CD14-positive monocyte (primary cell): ENCODE results near the gene SGMS1. TPM values are rescaled to one million over a fixed set of nuclear protein-coding genes. Genes with fewer than 3 reads are reported as not detected.
"Not testable (repeated sequence)": the region's sequence is repeated elsewhere in the genome, so short reads cannot be mapped to it uniquely, and the experiment has no call there.

Experiments used
- DNase-seq, 3 donors: peaks; one replicate each; pipeline ENCODE4 v3.0.0-alpha.2; 2011 to 2022
- H2AFZ ChIP-seq: 2 replicates; pipeline ENCODE4 v1.6.0; 2012; ENCODE audit warnings: mild to moderate bottlenecking, low read depth, low read length, inconsistent platforms; ENCODE audit not compliant: insufficient read depth, poor library complexity, severe bottlenecking
- H3K27ac ChIP-seq, 2 donors: 1 replicate in 1 of 2; 2 replicates in 1 of 2; pipeline ENCODE4 v1.5.1; 2012 to 2013; ENCODE audit warnings: low read length in 2 of 2, control low read depth in 1 of 2, inconsistent platforms in 1 of 2, low read depth in 1 of 2, mild to moderate bottlenecking in 1 of 2
- H3K27me3 ChIP-seq, 2 donors: one replicate each; pipeline versions ENCODE4 v1.6.0 to v1.6.1; 2011 to 2013; ENCODE audit warnings: low read length in 2 of 2; ENCODE audit not compliant: control insufficient read depth in 2 of 2, insufficient read depth in 2 of 2
- H3K36me3 ChIP-seq, 2 donors: replicated peaks in 1 of 2; 1 replicate in 1 of 2; 2 replicates in 1 of 2; pipeline versions ENCODE4 v1.5.1 to v1.6.1; 2012 to 2013; ENCODE audit warnings: low read length in 2 of 2, control low read depth in 1 of 2, inconsistent platforms in 1 of 2, mild to moderate bottlenecking in 1 of 2; ENCODE audit not compliant: insufficient read depth in 2 of 2, control insufficient read depth in 1 of 2
- H3K4me1 ChIP-seq, 2 donors: 1 replicate in 1 of 2; 2 replicates in 1 of 2; pipeline versions ENCODE4 v1.5.1 to v1.6.1; 2012 to 2013; ENCODE audit warnings: low read length in 2 of 2, control low read depth in 1 of 2, inconsistent platforms in 1 of 2, mild to moderate bottlenecking in 1 of 2, moderate library complexity in 1 of 2; ENCODE audit not compliant: insufficient read depth in 2 of 2, control insufficient read depth in 1 of 2
- H3K4me2 ChIP-seq: replicated peaks from 2 replicates; pipeline ENCODE3; 2012; ENCODE audit warnings: low read length, moderate library complexity, mild to moderate bottlenecking; ENCODE audit not compliant: poor library complexity, severe bottlenecking; ENCODE audit errors: extremely low read depth
- H3K4me3 ChIP-seq, 3 experiments: fragments of 200-600 bp in 1 of 3; sonication (generic) in 1 of 3; replicated peaks in 1 of 3; 1 replicate in 2 of 3; 2 replicates in 1 of 3; pipeline ENCODE4 v1.5.1; 2011 to 2013; ENCODE audit warnings: low read length in 3 of 3, mild to moderate bottlenecking in 3 of 3, control low read depth in 2 of 3, low read depth in 2 of 3, inconsistent platforms in 1 of 3, moderate library complexity in 1 of 3
- H3K79me2 ChIP-seq: 2 replicates; pipeline ENCODE4 v1.6.0; 2012; ENCODE audit warnings: mild to moderate bottlenecking, control low read depth, inconsistent platforms, low read length, moderate library complexity; ENCODE audit not compliant: insufficient read depth
- H3K9ac ChIP-seq: 2 replicates; pipeline ENCODE4 v1.6.0; 2017; ENCODE audit warnings: low read length, mild to moderate bottlenecking; ENCODE audit not compliant: insufficient read depth, poor library complexity, severe bottlenecking
- H3K9me3 ChIP-seq, 2 donors: replicated peaks in 1 of 2; 1 replicate in 1 of 2; 2 replicates in 1 of 2; pipeline versions ENCODE4 v1.5.1 to v1.6.1; 2012 to 2013; ENCODE audit warnings: low read length in 2 of 2, control low read depth in 1 of 2; ENCODE audit not compliant: control insufficient read depth in 1 of 2, insufficient read depth in 1 of 2
- H4K20me1 ChIP-seq: 2 replicates; pipeline ENCODE4 v1.6.0; 2012; ENCODE audit warnings: mild to moderate bottlenecking, low read length, control low read depth, moderate library complexity; ENCODE audit not compliant: insufficient read depth
- H3K27ac Mint-ChIP-seq, 7 donors: one replicate each; pipeline ENCODE4 v1.8.0; 2020; ENCODE audit warnings: mild to moderate bottlenecking in 7 of 7, mixed read lengths in 7 of 7, moderate library complexity in 6 of 7, inconsistent platforms in 2 of 7
- H3K27me3 Mint-ChIP-seq, 3 donors: one replicate each; pipeline ENCODE4 v1.8.0; 2021 to 2022; ENCODE audit warnings: low read depth in 3 of 3, mild to moderate bottlenecking in 3 of 3, mixed read lengths in 3 of 3, moderate library complexity in 3 of 3, inconsistent platforms in 1 of 3
- H3K36me3 Mint-ChIP-seq, 2 donors: one replicate each; pipeline ENCODE4 v1.8.0; 2020; ENCODE audit warnings: mixed read lengths in 2 of 2, inconsistent platforms in 1 of 2, mild to moderate bottlenecking in 1 of 2
- H3K4me1 Mint-ChIP-seq: one replicate; pipeline ENCODE4 v1.8.0; 2020; ENCODE audit warnings: mild to moderate bottlenecking, mixed read lengths
- H3K4me3 Mint-ChIP-seq, 2 donors: one replicate each; pipeline ENCODE4 v1.8.0; 2020; ENCODE audit warnings: mild to moderate bottlenecking in 2 of 2, mixed read lengths in 2 of 2, moderate library complexity in 1 of 2
- H3K9me3 Mint-ChIP-seq, 7 donors: one replicate each; pipeline ENCODE4 v1.8.0; 2020 to 2022; ENCODE audit warnings: mixed read lengths in 7 of 7, mild to moderate bottlenecking in 6 of 7, moderate library complexity in 6 of 7, inconsistent platforms in 2 of 7
- CTCF ChIP-seq: fragments of 200-600 bp; IDR thresholded peaks from one replicate; pipeline ENCODE4 v1.8.0; 2022; ENCODE audit warnings: antibody characterized with exemption, mild to moderate bottlenecking
- WGBS: methylation state at CpG from one replicate; pipeline ENCODE4 v1.1.5; 2013; ENCODE audit warnings: missing lambda C conversion rate; ENCODE audit not compliant: insufficient coverage; 5-methylcytosine and 5-hydroxymethylcytosine counted together
- intact Hi-C, 2 donors: fragments of 100-400 bp; cut with micrococcal nuclease; formaldehyde crosslinking; loops; one replicate each; pipeline versions ENCODE4 v1.15.0 to v1.15.1; 2023
- polyA plus RNA-seq, 3 donors: library from polyadenylated mRNA; depleted of rRNA in 1 of 3; unstranded in 2 of 3; stranded (reverse) in 1 of 3; fragments of 300-500 nt in 2 of 3; fragments of >200 nt in 1 of 3; fragmentation: Illumina TruSeq in 2 of 3; gene quantifications; 1 replicate in 2 of 3; 2 replicates in 1 of 3; pipeline ENCODE4 v1.2.3, GENCODE V29; 2012 to 2021

Gene SGMS1
- polyA plus RNA-seq, 3 donors, result 19.5 to 20.6 (median 20.4) TPM

- Histone ChIP-seq H3K4me2 (no peak overlapping the region), H4K20me1 (no peaks in the 10 kb centered on the region), H3K9ac (no peak overlapping the region), H3K27ac (no peak overlapping the region), H3K79me2 (no peaks in the 10 kb centered on the region), H3K4me3 (no peak overlapping the region), H3K36me3 (no peaks in the 10 kb centered on the region), H3K4me1 (peaks cover 6 to 12% of the 10 kb centered on the region in 2 donors), H3K27me3 (no peaks in the 10 kb centered on the region), H2AFZ (no peak overlapping the region), H3K9me3 (peaks cover 4 to 7% of the 10 kb centered on the region in 2 donors)
- peaks cover 0 to 1% (median 0%) of the 10 kb centered on the region in 3 donors for H3K27me3 Mint-ChIP-seq
- H3K4me1 Mint-ChIP-seq, result peaks cover 21% of the 10 kb centered on the region
- H3K4me3 Mint-ChIP-seq, result no peak overlapping the region
- intact Hi-C loops, result no loop called here
- peaks cover 14 to 16% of the 10 kb centered on the region in 2 donors for H3K36me3 Mint-ChIP-seq
- peaks cover 5 to 12% (median 8%) of the 10 kb centered on the region in 7 donors for H3K9me3 Mint-ChIP-seq
- peak overlapping the region in 4 of 7 donors; percentile 23 to 46 (median 36) for H3K27ac Mint-ChIP-seq
- TF ChIP-seq CTCF, result no peak
- DNase-seq, result no peak
Measured at GRCh38 chr10:50447691-50448090, 176.1 kb downstream of the SGMS1 start.

DNA sequence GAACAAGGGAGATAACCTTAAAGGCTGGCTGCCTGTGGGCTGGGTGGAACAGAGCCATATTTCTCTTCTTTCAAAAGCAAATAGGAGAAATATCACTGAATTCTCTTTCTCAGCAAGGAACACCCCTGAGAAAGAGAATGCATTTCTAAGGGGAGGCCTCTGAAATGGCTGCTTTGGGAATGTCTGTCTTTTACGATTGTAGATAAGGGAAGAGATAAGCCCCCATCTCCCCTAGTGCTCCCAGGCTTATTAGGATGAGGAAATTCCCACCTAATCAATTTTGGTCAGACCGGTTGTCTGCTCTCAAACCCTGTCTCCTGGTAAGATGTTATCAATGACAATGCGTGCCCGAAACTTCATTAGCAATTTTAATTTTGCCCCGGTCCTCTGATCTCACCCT, 178.0 kb downstream of the SGMS1 start:
- H3K79me2 ChIP-seq, H3K4me2 ChIP-seq, H3K9me3 ChIP-seq, H3K4me3 ChIP-seq, H3K27ac Mint-ChIP-seq, H4K20me1 ChIP-seq, H3K4me1 ChIP-seq, H3K4me3 Mint-ChIP-seq, H2AFZ ChIP-seq, DNase-seq, H3K27me3 ChIP-seq, H3K36me3 ChIP-seq, H3K27me3 Mint-ChIP-seq, H3K9ac ChIP-seq, H3K27ac ChIP-seq, intact Hi-C loops: not testable (repeated sequence)
- 91% methylated on average over 3 of the region's 5 CpGs for WGBS
- H3K4me1 Mint-ChIP-seq, result peaks cover 16% of the 10 kb centered on the region
- H3K9me3 Mint-ChIP-seq, result peaks cover 5 to 12% (median 8%) of the 10 kb centered on the region in 7 donors
- peaks cover 14 to 19% of the 10 kb centered on the region in 2 donors for H3K36me3 Mint-ChIP-seq
